HG02943 (cell line): ENCODE results near the gene MAPK8IP2.
A peak's percentile ranks its signal among the peaks of the same experiment; 100 is the strongest.
"Not testable (repeated sequence)": the region's sequence is repeated elsewhere in the genome, so short reads cannot be mapped to it uniquely, and the experiment has no call there.

Experiments used
- ATAC-seq: cut with Tn5 transposase; IDR thresholded peaks from one replicate; pipeline ENCODE4 v1.9.1; 2021; ENCODE audit warnings: mild to moderate bottlenecking, low read depth, moderate library complexity; ENCODE audit not compliant: unreplicated experiment

The MAPK8IP2 gene

GRCh38 chr22:50611341-50612060 is 10.9 kb downstream of the MAPK8IP2 start:
- ATAC-seq = no peak

GRCh38 chr22:50612168-50612527 is 11.6 kb downstream of the MAPK8IP2 start:
- ATAC-seq = no peak

- ATAC-seq = no peak
These were observed 12.1 kb downstream of the MAPK8IP2 start for GRCh38 chr22:50612528-50613221.

GRCh38 chr22:50613291-50613981 is 12.8 kb downstream of the MAPK8IP2 start:
- no peak for ATAC-seq

- not testable (repeated sequence) for ATAC-seq
These were observed 13.7 kb downstream of the MAPK8IP2 start for GRCh38 chr22:50614296-50614695.

GRCh38 chr22:50620593-50621355 is 20.2 kb downstream of the MAPK8IP2 start:
- ATAC-seq = peak; percentile 59

DNA sequence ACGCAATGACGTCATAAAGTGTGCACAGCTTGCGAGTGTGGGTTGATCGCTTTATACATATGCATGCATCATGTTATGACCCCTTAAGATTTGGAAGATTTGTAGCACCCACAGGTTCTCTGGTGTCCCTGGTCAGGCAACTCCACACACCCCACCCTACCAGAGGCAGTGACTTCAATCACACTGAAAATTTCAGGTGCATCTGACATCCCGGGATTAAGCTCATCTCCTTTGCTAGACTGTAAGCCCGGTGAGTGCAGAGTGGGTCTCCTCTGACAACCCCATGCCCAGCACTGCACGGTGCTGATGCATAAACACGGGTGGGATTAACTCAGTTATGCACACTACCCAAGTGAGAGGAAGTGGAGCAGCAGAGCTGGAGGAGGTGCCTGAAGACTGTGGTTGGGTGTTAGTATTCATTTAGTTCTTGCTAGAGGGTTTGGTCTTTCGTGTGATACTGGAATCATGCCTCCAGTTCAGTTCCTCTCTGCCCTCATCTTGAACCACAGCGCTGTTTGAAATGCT is 20.8 kb downstream of the MAPK8IP2 start:
- ATAC-seq = peak; percentile 39

- no peak for ATAC-seq
These were observed 21.5 kb downstream of the MAPK8IP2 start for GRCh38 chr22:50621948-50622722.

- no peak for ATAC-seq
These were observed 22.2 kb downstream of the MAPK8IP2 start for GRCh38 chr22:50622723-50623327.

GRCh38 chr22:50624347-50625130 is 23.9 kb downstream of the MAPK8IP2 start:
- ATAC-seq = no peak

- ATAC-seq = no peak
These were observed 24.6 kb downstream of the MAPK8IP2 start for GRCh38 chr22:50625131-50625567.

DNA sequence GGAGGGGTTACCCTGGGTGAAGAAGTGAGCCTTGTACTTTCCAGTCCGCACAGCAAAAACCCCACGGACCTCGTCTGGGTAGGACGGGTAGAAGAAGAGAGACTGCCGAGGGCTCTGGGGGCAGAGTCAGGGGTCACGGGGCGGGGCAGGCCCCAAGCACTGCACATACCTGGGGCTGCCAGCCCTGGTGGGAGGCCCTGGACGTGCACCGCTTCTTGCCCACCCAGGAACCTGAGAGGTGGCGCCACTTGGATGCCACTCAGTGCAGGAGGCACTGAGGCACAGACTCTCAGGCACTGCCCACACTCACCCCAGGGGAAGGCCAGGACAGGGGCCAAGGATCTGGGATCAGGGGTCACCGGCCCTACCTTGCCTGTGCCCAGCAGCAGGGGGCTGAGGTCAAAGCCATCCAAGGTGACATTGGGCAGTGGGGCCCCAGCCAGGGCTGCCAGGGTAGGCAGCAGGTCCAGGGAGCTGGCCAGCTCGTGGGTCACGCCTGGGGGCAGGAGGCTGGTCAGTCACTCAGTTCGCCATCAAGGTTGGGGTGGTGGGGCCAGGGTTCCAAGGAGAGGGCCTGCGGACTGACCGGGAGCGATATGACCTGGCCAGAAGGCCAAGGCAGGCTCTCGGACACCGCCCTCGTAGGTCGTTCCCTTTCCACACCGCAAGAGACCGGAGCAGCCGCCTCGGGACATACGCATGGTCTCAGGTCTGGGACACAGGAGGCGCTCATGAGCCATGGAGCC is 25.1 kb downstream of the MAPK8IP2 start:
- no peak for ATAC-seq

GRCh38 chr22:50626314-50626849 is 25.8 kb downstream of the MAPK8IP2 start:
- no peak for ATAC-seq

GRCh38 chr22:50626850-50627641 is 26.5 kb downstream of the MAPK8IP2 start:
- no peak for ATAC-seq

DNA sequence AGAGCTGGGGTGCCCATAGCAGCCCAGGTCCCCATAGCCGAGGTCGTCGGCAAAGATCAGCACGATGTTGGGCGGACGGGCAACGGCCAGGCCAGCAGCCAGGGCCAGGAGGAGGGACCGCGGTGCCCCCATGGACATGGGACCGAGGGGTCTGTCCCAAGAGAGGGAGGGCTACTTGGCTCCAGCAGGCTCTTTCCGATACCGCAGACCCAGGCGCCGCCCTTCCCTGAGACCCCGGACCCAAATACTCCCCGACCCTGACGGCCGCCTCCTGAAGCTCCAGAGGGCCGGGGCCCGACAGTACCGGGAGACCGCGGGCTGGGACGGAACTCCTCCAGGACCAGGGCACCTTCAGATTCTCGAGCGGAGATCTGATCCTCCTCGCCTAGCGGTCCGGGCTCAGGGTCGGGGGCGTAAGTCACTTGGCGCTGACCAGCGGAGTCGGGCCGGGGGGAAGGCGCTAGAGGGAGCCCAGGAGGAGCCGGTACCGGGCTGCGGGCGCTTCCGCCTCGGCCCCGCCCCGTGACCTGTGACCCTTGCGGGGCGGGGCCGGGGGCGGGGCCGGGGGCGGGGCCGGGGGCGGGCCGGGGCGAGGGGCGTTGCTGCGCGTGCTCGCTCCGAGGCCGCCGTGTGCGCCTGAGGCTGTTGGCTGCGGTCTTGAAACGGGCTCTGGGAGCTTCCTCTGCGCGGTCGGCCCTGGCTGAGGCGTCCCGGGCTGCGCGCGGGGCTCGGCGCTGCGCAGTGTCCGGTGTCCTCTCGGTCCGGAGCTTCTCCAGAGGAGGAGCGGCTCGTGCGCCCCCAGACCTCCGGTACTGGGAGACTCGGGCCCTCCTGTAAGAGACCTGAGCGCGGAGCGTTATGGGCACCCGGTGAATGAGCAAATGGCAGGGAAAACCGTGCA is 27.3 kb downstream of the MAPK8IP2 start, which contains the start of gene ARSA:
ARSA (minus strand) TSS at position 511 of the 901 bp plus-strand sequence; CDS start at position 138, 373 bp downstream.
- peak; percentile 62 for ATAC-seq
